GM12891 (cell line): ENCODE results near the gene TBCB.

ENCODE experiments used
- PAX5 ChIP-seq: IDR thresholded peaks from 2 replicates; pipeline ENCODE4 v1.6.1; 2011; ENCODE audit warnings: low read length, moderate library complexity, mild to moderate bottlenecking; ENCODE audit not compliant: insufficient read depth, severe bottlenecking
- POLR2A ChIP-seq: IDR thresholded peaks from 2 replicates; pipeline ENCODE4 v1.6.1; 2011; ENCODE audit warnings: low read depth, low read length, control low read depth
- POLR2AphosphoS5 ChIP-seq: IDR thresholded peaks from 2 replicates; pipeline ENCODE4 v1.6.1; 2011; ENCODE audit warnings: low read depth, low read length, control low read depth
- TAF1 ChIP-seq: IDR thresholded peaks from 2 replicates; pipeline ENCODE4 v1.6.1; 2011; ENCODE audit warnings: low read depth, low read length, control low read depth

GRCh38 chr19:36141039-36141927, 26.0 kb downstream of the TBCB start:
- TF ChIP-seq POLR2A (no peak), POLR2AphosphoS5 (no peak), PAX5 (no peak), TAF1 (peak; percentile 32; the same call in 1 of the 2 replicates)
